Erythroblast (primary cell): ENCODE measurements around the gene RPS16.

Experiments
- GATA1 ChIP-seq: IDR thresholded peaks from 2 replicates; pipeline ENCODE4 v1.6.1; 2011; ENCODE audit warnings: low read depth, mild to moderate bottlenecking, control low read depth, low read length, moderate library complexity
- POLR2A ChIP-seq: IDR thresholded peaks from 2 replicates; pipeline ENCODE4 v1.6.1; 2011; ENCODE audit warnings: mild to moderate bottlenecking, low read length

DNA sequence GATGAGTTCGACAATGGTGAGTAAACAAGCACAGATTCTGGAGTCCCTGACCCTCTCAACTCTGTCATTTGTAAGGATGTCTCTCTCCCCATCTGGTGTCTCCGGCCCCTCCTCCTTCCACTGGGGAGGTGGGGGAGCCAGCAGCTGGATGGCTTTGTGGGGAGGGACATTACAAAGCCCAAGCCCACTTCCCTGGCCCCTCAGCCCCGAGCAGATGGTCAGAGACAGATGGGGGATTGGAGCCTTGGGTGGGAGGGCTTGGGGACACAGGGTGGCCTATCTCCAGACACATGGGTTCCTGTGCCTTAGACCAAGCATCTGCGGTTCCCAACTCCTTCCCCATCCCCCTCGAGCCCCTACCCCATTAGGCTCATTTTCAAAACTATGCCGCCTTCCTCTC is 47.4 kb upstream of the RPS16 start:
- TF ChIP-seq POLR2A (no peak), GATA1 (no peak)
